ENCODE data around the gene DUSP14.
"Not testable (repeated sequence)": the region's sequence is repeated elsewhere in the genome, so short reads cannot be mapped to it uniquely, and the experiment has no call there.

DUSP14 gene

GRCh38 chr17:37489197-37490001, at the start of gene DUSP14:
TSS of gene DUSP14 (plus strand) at chr17:37489891. CDS start at chr17:37512273, 22,382 bp downstream.
- Histone ChIP-seq H3K4me3 (ENCODE audit: low read length) (peak within 1 kb of the TSS; percentile 69), H3K4me1 (ENCODE audit: control insufficient read depth, insufficient read depth, low read length) (peaks cover 8% of the 10 kb centered on the region)

GRCh38 chr17:37440424-37440823, 49.3 kb upstream of the DUSP14 start:
- peaks cover 5% of the 10 kb centered on the region for H3K36me3 ChIP-seq (ENCODE audit: control insufficient read depth, insufficient read depth, low read length)
- H3K9me3 ChIP-seq (ENCODE audit: control insufficient read depth, low read length) = no peaks in the 10 kb centered on the region
- H3K9ac ChIP-seq (ENCODE audit: low read length) = no peak overlapping the region
- no peak overlapping the region for H3K4me3 ChIP-seq (ENCODE audit: low read length)
- no peaks in the 10 kb centered on the region for H3K27me3 ChIP-seq (ENCODE audit: control insufficient read depth, insufficient read depth, low read length)
- H3K4me1 ChIP-seq (ENCODE audit: control insufficient read depth, insufficient read depth, low read length) = no peaks in the 10 kb centered on the region

More at GRCh38 chr17:37489197-37490001, at the start of gene DUSP14:
- Histone ChIP-seq H3K27me3 (ENCODE audit: control insufficient read depth, insufficient read depth, low read length) (no peaks in the 10 kb centered on the region), H3K9ac (ENCODE audit: low read length) (peak within 1 kb of the TSS; percentile 62), H3K9me3 (ENCODE audit: control insufficient read depth, low read length) (no peaks in the 10 kb centered on the region), H3K36me3 (ENCODE audit: control insufficient read depth, insufficient read depth, low read length) (no peaks in the 10 kb centered on the region)

- not testable (repeated sequence) for H3K9ac ChIP-seq (ENCODE audit: low read length); H3K27me3 ChIP-seq (ENCODE audit: control insufficient read depth, insufficient read depth, low read length); H3K9me3 ChIP-seq (ENCODE audit: control insufficient read depth, low read length); H3K4me1 ChIP-seq (ENCODE audit: control insufficient read depth, insufficient read depth, low read length); H3K36me3 ChIP-seq (ENCODE audit: control insufficient read depth, insufficient read depth, low read length); H3K4me3 ChIP-seq (ENCODE audit: low read length)
Observed at GRCh38 chr17:37441369-37442014, 48.2 kb upstream of the DUSP14 start.

GRCh38 chr17:37446027-37446426, 43.7 kb upstream of the DUSP14 start:
- Histone ChIP-seq H3K36me3 (ENCODE audit: control insufficient read depth, insufficient read depth, low read length) (peaks cover 4% of the 10 kb centered on the region), H3K27me3 (ENCODE audit: control insufficient read depth, insufficient read depth, low read length) (no peaks in the 10 kb centered on the region), H3K9me3 (ENCODE audit: control insufficient read depth, low read length) (no peaks in the 10 kb centered on the region), H3K9ac (ENCODE audit: low read length) (no peak overlapping the region), H3K4me1 (ENCODE audit: control insufficient read depth, insufficient read depth, low read length) (peaks cover 13% of the 10 kb centered on the region), H3K4me3 (ENCODE audit: low read length) (no peak overlapping the region)

- no peaks in the 10 kb centered on the region for H3K9me3 ChIP-seq (ENCODE audit: control insufficient read depth, low read length)
- no peaks in the 10 kb centered on the region for H3K27me3 ChIP-seq (ENCODE audit: control insufficient read depth, insufficient read depth, low read length)
- H3K9ac ChIP-seq (ENCODE audit: low read length) = no peak overlapping the region
- peaks cover 13% of the 10 kb centered on the region for H3K4me1 ChIP-seq (ENCODE audit: control insufficient read depth, insufficient read depth, low read length)
- H3K36me3 ChIP-seq (ENCODE audit: control insufficient read depth, insufficient read depth, low read length) = peaks cover 4% of the 10 kb centered on the region
- H3K4me3 ChIP-seq (ENCODE audit: low read length) = no peak overlapping the region
Observed at GRCh38 chr17:37447641-37448040, 42.0 kb upstream of the DUSP14 start.

- no peaks in the 10 kb centered on the region for H3K27me3 ChIP-seq (ENCODE audit: control insufficient read depth, insufficient read depth, low read length)
- peaks cover 18% of the 10 kb centered on the region for H3K4me1 ChIP-seq (ENCODE audit: control insufficient read depth, insufficient read depth, low read length)
- no peak overlapping the region for H3K4me3 ChIP-seq (ENCODE audit: low read length)
- no peaks in the 10 kb centered on the region for H3K9me3 ChIP-seq (ENCODE audit: control insufficient read depth, low read length)
- H3K9ac ChIP-seq (ENCODE audit: low read length) = no peak overlapping the region
- H3K36me3 ChIP-seq (ENCODE audit: control insufficient read depth, insufficient read depth, low read length) = peaks cover 4% of the 10 kb centered on the region
Observed at GRCh38 chr17:37450112-37450511, 39.6 kb upstream of the DUSP14 start.

- not testable (repeated sequence) for H3K4me1 ChIP-seq (ENCODE audit: control insufficient read depth, insufficient read depth, low read length); H3K36me3 ChIP-seq (ENCODE audit: control insufficient read depth, insufficient read depth, low read length); H3K4me3 ChIP-seq (ENCODE audit: low read length); H3K9ac ChIP-seq (ENCODE audit: low read length); H3K27me3 ChIP-seq (ENCODE audit: control insufficient read depth, insufficient read depth, low read length); H3K9me3 ChIP-seq (ENCODE audit: control insufficient read depth, low read length)
Observed at GRCh38 chr17:37457801-37458200, 31.9 kb upstream of the DUSP14 start.

GRCh38 chr17:37458805-37459204, 30.9 kb upstream of the DUSP14 start:
- H3K4me3 ChIP-seq (ENCODE audit: low read length) = no peak overlapping the region
- no peaks in the 10 kb centered on the region for H3K9me3 ChIP-seq (ENCODE audit: control insufficient read depth, low read length)
- H3K27me3 ChIP-seq (ENCODE audit: control insufficient read depth, insufficient read depth, low read length) = no peaks in the 10 kb centered on the region
- H3K9ac ChIP-seq (ENCODE audit: low read length) = no peak overlapping the region
- no peaks in the 10 kb centered on the region for H3K4me1 ChIP-seq (ENCODE audit: control insufficient read depth, insufficient read depth, low read length)
- H3K36me3 ChIP-seq (ENCODE audit: control insufficient read depth, insufficient read depth, low read length) = no peaks in the 10 kb centered on the region

GRCh38 chr17:37461668-37462067, 28.0 kb upstream of the DUSP14 start:
- Histone ChIP-seq H3K9ac (ENCODE audit: low read length) (no peak overlapping the region), H3K4me3 (ENCODE audit: low read length) (no peak overlapping the region), H3K4me1 (ENCODE audit: control insufficient read depth, insufficient read depth, low read length) (no peaks in the 10 kb centered on the region), H3K36me3 (ENCODE audit: control insufficient read depth, insufficient read depth, low read length) (no peaks in the 10 kb centered on the region), H3K9me3 (ENCODE audit: control insufficient read depth, low read length) (no peaks in the 10 kb centered on the region), H3K27me3 (ENCODE audit: control insufficient read depth, insufficient read depth, low read length) (no peaks in the 10 kb centered on the region)

GRCh38 chr17:37462492-37462891, 27.2 kb upstream of the DUSP14 start:
- no peak overlapping the region for H3K9ac ChIP-seq (ENCODE audit: low read length)
- no peak overlapping the region for H3K4me3 ChIP-seq (ENCODE audit: low read length)
- H3K4me1 ChIP-seq (ENCODE audit: control insufficient read depth, insufficient read depth, low read length) = no peaks in the 10 kb centered on the region
- H3K27me3 ChIP-seq (ENCODE audit: control insufficient read depth, insufficient read depth, low read length) = no peaks in the 10 kb centered on the region
- H3K9me3 ChIP-seq (ENCODE audit: control insufficient read depth, low read length) = no peaks in the 10 kb centered on the region
- no peaks in the 10 kb centered on the region for H3K36me3 ChIP-seq (ENCODE audit: control insufficient read depth, insufficient read depth, low read length)

- Histone ChIP-seq H3K9me3 (ENCODE audit: control insufficient read depth, low read length) (no peaks in the 10 kb centered on the region), H3K4me3 (ENCODE audit: low read length) (no peak overlapping the region)
Observed at GRCh38 chr17:37463039-37463438, 26.7 kb upstream of the DUSP14 start.

GRCh38 chr17:37465069-37465616, 24.5 kb upstream of the DUSP14 start:
- Histone ChIP-seq H3K36me3 (ENCODE audit: control insufficient read depth, insufficient read depth, low read length) (no peaks in the 10 kb centered on the region), H3K4me3 (ENCODE audit: low read length) (no peak overlapping the region), H3K4me1 (ENCODE audit: control insufficient read depth, insufficient read depth, low read length) (no peaks in the 10 kb centered on the region), H3K9me3 (ENCODE audit: control insufficient read depth, low read length) (no peaks in the 10 kb centered on the region), H3K27me3 (ENCODE audit: control insufficient read depth, insufficient read depth, low read length) (no peaks in the 10 kb centered on the region), H3K9ac (ENCODE audit: low read length) (no peak overlapping the region)

More at GRCh38 chr17:37463039-37463438, 26.7 kb upstream of the DUSP14 start:
- Histone ChIP-seq H3K4me1 (ENCODE audit: control insufficient read depth, insufficient read depth, low read length) (no peaks in the 10 kb centered on the region), H3K36me3 (ENCODE audit: control insufficient read depth, insufficient read depth, low read length) (no peaks in the 10 kb centered on the region), H3K27me3 (ENCODE audit: control insufficient read depth, insufficient read depth, low read length) (no peaks in the 10 kb centered on the region), H3K9ac (ENCODE audit: low read length) (no peak overlapping the region)

All from mucosa of stomach (tissue), 1 donor.